ENCODE results near the gene LMTK2.

DNA sequence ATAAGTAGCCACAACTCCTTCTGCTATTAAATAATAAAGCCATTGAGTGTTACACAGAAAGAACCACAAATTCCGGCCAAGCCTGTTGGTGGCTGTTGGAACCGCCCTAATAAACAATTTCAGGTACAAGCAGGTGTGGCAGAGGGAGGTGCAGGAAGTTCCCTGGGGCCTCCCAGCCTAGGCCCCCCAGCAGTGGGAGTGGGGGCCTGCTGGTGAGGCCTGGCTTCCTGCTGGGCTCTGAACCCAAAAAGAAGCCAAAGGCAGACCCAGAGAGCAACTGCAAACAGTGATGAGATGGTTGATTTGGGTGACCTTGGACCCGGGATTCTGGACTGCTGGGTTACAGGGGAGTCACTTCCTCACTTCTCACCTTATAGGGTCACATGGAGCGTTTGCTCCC, 21.0 kb upstream of the LMTK2 start:
- no peak for TF ChIP-seq EZH2 (IDR thresholded peaks at IDR 0.05; ENCODE audit: low read depth, unreplicated experiment)
- no peak for TF ChIP-seq POLR2AphosphoS5 (IDR thresholded peaks at IDR 0.05; ENCODE audit: low read depth)
- TF ChIP-seq CTCF (conservative IDR thresholded peaks at IDR 0.05; ENCODE audit: low read depth in 2 of 2) = no peak
- no peak for TF ChIP-seq JUNB (IDR thresholded peaks at IDR 0.05; ENCODE audit: unreplicated experiment)
- TF ChIP-seq, protein P1, sequence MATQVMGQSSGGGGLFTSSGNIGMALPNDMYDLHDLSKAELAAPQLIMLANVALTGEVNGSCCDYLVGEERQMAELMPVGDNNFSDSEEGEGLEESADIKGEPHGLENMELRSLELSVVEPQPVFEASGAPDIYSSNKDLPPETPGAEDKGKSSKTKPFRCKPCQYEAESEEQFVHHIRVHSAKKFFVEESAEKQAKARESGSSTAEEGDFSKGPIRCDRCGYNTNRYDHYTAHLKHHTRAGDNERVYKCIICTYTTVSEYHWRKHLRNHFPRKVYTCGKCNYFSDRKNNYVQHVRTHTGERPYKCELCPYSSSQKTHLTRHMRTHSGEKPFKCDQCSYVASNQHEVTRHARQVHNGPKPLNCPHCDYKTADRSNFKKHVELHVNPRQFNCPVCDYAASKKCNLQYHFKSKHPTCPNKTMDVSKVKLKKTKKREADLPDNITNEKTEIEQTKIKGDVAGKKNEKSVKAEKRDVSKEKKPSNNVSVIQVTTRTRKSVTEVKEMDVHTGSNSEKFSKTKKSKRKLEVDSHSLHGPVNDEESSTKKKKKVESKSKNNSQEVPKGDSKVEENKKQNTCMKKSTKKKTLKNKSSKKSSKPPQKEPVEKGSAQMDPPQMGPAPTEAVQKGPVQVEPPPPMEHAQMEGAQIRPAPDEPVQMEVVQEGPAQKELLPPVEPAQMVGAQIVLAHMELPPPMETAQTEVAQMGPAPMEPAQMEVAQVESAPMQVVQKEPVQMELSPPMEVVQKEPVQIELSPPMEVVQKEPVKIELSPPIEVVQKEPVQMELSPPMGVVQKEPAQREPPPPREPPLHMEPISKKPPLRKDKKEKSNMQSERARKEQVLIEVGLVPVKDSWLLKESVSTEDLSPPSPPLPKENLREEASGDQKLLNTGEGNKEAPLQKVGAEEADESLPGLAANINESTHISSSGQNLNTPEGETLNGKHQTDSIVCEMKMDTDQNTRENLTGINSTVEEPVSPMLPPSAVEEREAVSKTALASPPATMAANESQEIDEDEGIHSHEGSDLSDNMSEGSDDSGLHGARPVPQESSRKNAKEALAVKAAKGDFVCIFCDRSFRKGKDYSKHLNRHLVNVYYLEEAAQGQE (IDR thresholded peaks at IDR 0.05; ENCODE audit: unreplicated experiment) = no peak
- no peak for TF ChIP-seq ETS1 (IDR thresholded peaks at IDR 0.05)
- no peak for TF ChIP-seq ZNF462 (CRISPR knock-in tag; IDR thresholded peaks at IDR 0.05)
